Measurements from ENCODE around the gene PLEKHH1.
"Not testable (repeated sequence)": the region's sequence is repeated elsewhere in the genome, so short reads cannot be mapped to it uniquely, and the experiment has no call there.

DNA sequence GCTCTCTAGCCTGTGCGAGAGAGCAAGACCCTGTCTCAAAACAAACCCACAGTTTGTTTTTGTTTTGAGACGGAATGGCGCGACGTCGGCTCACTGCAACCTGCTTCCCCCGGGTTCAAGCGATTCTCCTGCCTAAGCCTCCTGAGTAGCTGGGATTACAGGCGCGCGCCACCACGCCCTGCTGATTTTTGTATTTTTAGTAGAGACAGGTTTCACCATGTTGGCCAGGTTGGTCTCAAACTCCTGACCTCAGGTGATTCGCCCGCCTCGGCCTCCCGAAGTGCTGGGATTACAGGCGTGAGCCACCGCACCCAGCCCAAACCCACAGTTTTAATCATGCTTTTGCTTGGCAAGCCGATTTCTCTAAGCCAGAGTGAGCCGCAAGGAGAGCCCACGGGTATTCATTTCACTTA, 67.5 kb downstream of the PLEKHH1 start:
- not testable (repeated sequence) for TF ChIP-seq POLR2A, POLR2AphosphoS5 (IDR thresholded peaks at IDR 0.05; ENCODE audit: low read depth, low read length)
